ENCODE measurements around the gene PRR5L.

DNA sequence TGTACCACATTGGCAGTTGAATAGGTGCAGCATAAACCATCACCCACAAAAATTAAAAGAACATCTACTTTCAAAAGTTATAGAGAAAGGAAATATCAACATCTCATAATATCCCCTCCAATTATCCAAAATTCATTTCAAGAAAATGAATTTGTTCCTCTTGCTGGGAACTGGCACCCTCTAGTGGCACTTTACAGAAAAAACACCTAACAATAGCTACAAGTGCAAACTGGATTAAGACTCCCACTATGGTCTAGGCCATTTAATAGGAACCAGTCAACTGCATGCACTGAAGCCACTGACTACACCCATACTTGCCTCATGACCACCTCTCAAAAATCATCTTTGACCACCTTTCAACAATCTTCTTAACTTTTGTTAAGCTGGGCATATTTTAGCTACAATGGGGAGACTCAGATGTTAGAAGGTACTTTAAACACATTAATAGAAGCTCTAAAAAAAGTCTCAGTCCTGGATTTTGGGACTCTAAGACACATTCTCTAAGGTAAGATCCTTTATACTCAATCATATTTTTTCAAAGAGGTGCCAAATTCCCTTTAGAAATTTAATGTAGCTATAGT is 196.7 kb downstream of the PRR5L start:
- TF ChIP-seq, protein P1, sequence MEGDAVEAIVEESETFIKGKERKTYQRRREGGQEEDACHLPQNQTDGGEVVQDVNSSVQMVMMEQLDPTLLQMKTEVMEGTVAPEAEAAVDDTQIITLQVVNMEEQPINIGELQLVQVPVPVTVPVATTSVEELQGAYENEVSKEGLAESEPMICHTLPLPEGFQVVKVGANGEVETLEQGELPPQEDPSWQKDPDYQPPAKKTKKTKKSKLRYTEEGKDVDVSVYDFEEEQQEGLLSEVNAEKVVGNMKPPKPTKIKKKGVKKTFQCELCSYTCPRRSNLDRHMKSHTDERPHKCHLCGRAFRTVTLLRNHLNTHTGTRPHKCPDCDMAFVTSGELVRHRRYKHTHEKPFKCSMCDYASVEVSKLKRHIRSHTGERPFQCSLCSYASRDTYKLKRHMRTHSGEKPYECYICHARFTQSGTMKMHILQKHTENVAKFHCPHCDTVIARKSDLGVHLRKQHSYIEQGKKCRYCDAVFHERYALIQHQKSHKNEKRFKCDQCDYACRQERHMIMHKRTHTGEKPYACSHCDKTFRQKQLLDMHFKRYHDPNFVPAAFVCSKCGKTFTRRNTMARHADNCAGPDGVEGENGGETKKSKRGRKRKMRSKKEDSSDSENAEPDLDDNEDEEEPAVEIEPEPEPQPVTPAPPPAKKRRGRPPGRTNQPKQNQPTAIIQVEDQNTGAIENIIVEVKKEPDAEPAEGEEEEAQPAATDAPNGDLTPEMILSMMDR (IDR thresholded peaks at IDR 0.05; ENCODE audit: low read depth, low read length, poor library complexity, severe bottlenecking) = peak; percentile 88
- TF ChIP-seq EZH2phosphoT487 (IDR thresholded peaks at IDR 0.05; ENCODE audit: borderline replicate concordance, low read length) = no peak
